Spleen (tissue), 11 donors: Measurements from ENCODE around the gene RRP1. TPM values are rescaled to one million over a fixed set of nuclear protein-coding genes. Genes with fewer than 3 reads are reported as not detected.

ENCODE experiments used
- DNase-seq: peaks from one replicate; pipeline ENCODE4 v3.0.0-alpha.2; 2020
- H3K27ac ChIP-seq, 8 donors: fragments of 200-600 bp; sonication (generic) in 7 of 8; 1 replicate in 4 of 8; 2 replicates in 4 of 8; pipeline versions ENCODE4 v1.5.0 to v1.8.0; 2016 to 2021; ENCODE audit warnings: inconsistent platforms in 4 of 8, mild to moderate bottlenecking in 4 of 8, moderate library complexity in 1 of 8
- H3K27me3 ChIP-seq, 7 donors: fragments of 200-600 bp; sonication (generic) in 6 of 7; replicated peaks in 1 of 7; 1 replicate in 4 of 7; 2 replicates in 3 of 7; pipeline versions ENCODE4 v1.5.0 to v1.8.0; 2016 to 2021; ENCODE audit warnings: inconsistent platforms in 3 of 7, mild to moderate bottlenecking in 1 of 7
- H3K36me3 ChIP-seq, 6 donors: fragments of 200-600 bp; sonication (generic) in 5 of 6; 1 replicate in 4 of 6; 2 replicates in 2 of 6; pipeline versions ENCODE4 v1.5.0 to v1.8.0; 2016 to 2021; ENCODE audit warnings: inconsistent platforms in 2 of 6
- H3K4me1 ChIP-seq, 6 donors: fragments of 200-600 bp; sonication (generic) in 5 of 6; 1 replicate in 3 of 6; 2 replicates in 3 of 6; pipeline versions ENCODE4 v1.5.0 to v1.8.0; 2016 to 2021; ENCODE audit warnings: inconsistent platforms in 3 of 6
- H3K4me3 ChIP-seq, 8 donors: fragments of 200-600 bp; sonication (generic) in 7 of 8; 1 replicate in 4 of 8; 2 replicates in 4 of 8; pipeline versions ENCODE4 v1.5.0 to v1.8.0; 2016 to 2021; ENCODE audit warnings: inconsistent platforms in 4 of 8, mild to moderate bottlenecking in 4 of 8, moderate library complexity in 2 of 8
- H3K9me3 ChIP-seq, 8 donors: fragments of 200-600 bp; sonication (generic) in 7 of 8; 1 replicate in 4 of 8; 2 replicates in 4 of 8; pipeline versions ENCODE4 v1.5.0 to v1.8.0; 2016 to 2021; ENCODE audit warnings: inconsistent platforms in 4 of 8
- POLR2A ChIP-seq, 3 donors: fragments of 450-650 bp; IDR thresholded peaks; one replicate each; pipeline ENCODE4 v1.5.1; 2017; ENCODE audit warnings: antibody characterized with exemption in 3 of 3, mild to moderate bottlenecking in 1 of 3
- POLR2AphosphoS5 ChIP-seq, 3 donors: sonication (generic); formaldehyde crosslinking; IDR thresholded peaks; one replicate each; pipeline ENCODE4 v1.5.1; 2017; ENCODE audit warnings: antibody characterized with exemption in 3 of 3
- WGBS, 5 donors: extraction: QIAGEN DNeasy Blood & Tissue Kit in 3 of 5; methylation state at CpG; one replicate each; pipeline versions ENCODE4 v1.1.5 to v1.1.7; 2013 to 2018; 5-methylcytosine and 5-hydroxymethylcytosine counted together
- intact Hi-C: fragments of 100-400 bp; cut with DNase I; formaldehyde crosslinking; loops from one replicate; pipeline ENCODE4 v1.15.0; 2023; ENCODE audit warnings: low total_unique reads
- polyA plus RNA-seq, 3 donors: library from polyadenylated mRNA; stranded (reverse); fragments of 200-250 nt; gene quantifications; one replicate each; pipeline ENCODE4 v1.2.1, GENCODE V29; 2013
- total RNA-seq, 7 donors: library from RNA; depleted of rRNA in 3 of 7; stranded (reverse); fragments of >200 nt in 3 of 7; fragmentation: NEBNext Ultra II Directional in 4 of 7; extraction: Animal tissue kit (Norgen Biotek cat#: 25700) in 4 of 7; gene quantifications; one replicate each; pipeline versions ENCODE4 v1.1.0 to v1.2.1, GENCODE V29; 2016 to 2021
- TF ChIP-seq, protein P1 (sequence below), 11 experiments: fragments of 200-600 bp in 7 of 11; fragments of 450-650 bp in 4 of 11; sonication (generic) in 4 of 11; IDR thresholded peaks in 8 of 11; conservative IDR thresholded peaks in 3 of 11; 1 replicate in 7 of 11; 2 replicates in 4 of 11; pipeline versions ENCODE4 v1.4.0 to v1.8.0; 2016 to 2021; ENCODE audit warnings: antibody characterized with exemption in 11 of 11, inconsistent platforms in 4 of 11, mild to moderate bottlenecking in 1 of 11
- donor health status: healthy with polysubstance abuse.
- donor health status: DM: no; HTN: no; CAD: no; lungs with moderate emphysema.
- donor health status: DM: no; HTN: no; CAD: no.
- donor health status: Bipolar disorder and iron deficiency.
- donor health status: healthy.
- donor health status: DM: no; HTN: no; CAD: no.
- donor health status: DM: yes; HTN: yes; CAD: no.

RRP1 gene
- total and polyA plus RNA-seq, 10 donors: 11.5 to 26.9 (median 18.6) TPM

DNA sequence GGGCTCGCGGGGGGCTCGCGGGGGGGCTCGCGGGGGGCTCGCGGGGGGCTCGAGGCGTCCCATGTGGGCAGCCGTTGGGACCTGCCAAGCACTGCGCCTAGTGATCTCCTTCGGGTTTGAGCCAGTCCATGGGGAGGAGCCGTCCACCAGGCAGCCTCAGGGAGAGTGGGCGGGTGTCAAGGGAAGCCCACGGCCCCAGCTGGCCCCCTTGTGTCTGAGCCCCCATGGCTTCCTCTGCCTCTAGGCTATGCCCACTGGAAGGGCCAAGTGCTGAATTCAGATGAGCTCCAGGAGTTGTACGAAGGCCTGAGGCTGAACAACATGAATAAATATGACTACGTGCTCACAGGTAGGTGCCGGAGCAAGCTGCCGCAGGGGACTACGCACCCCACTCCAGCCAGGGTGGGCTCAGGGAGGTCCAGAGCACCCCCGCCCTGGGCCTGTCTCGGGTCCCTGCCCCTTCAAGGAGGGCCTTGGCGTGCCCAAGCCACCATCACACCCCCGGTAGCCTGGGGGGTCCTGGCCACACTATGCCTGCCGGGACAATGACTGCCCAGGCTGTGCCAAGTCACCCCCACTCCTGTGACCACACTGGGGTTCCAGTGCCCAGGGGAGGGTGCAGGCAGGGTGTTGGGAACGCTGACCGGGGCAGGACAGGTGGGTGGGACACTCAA lies 47.8 kb upstream of the RRP1 start:
- Histone ChIP-seq H3K27me3 (no peaks in the 10 kb centered on the region), H3K4me3 (no peak overlapping the region), H3K36me3 (peaks cover 0 to 80% (median 36%) of the 10 kb centered on the region in 6 donors), H3K9me3 (no peaks in the 10 kb centered on the region), H3K27ac (no peak overlapping the region), H3K4me1 (peaks cover 0 to 15% (median 0%) of the 10 kb centered on the region in 6 donors)
- TF ChIP-seq, protein P1, sequence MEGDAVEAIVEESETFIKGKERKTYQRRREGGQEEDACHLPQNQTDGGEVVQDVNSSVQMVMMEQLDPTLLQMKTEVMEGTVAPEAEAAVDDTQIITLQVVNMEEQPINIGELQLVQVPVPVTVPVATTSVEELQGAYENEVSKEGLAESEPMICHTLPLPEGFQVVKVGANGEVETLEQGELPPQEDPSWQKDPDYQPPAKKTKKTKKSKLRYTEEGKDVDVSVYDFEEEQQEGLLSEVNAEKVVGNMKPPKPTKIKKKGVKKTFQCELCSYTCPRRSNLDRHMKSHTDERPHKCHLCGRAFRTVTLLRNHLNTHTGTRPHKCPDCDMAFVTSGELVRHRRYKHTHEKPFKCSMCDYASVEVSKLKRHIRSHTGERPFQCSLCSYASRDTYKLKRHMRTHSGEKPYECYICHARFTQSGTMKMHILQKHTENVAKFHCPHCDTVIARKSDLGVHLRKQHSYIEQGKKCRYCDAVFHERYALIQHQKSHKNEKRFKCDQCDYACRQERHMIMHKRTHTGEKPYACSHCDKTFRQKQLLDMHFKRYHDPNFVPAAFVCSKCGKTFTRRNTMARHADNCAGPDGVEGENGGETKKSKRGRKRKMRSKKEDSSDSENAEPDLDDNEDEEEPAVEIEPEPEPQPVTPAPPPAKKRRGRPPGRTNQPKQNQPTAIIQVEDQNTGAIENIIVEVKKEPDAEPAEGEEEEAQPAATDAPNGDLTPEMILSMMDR (IDR thresholded peaks at IDR 0.05 in 8 of 11, conservative IDR thresholded peaks at IDR 0.05 in 3 of 11): no peak
- no peak for TF ChIP-seq POLR2A (IDR thresholded peaks at IDR 0.05)
- no peak for TF ChIP-seq POLR2AphosphoS5 (IDR thresholded peaks at IDR 0.05)
- no peak for DNase-seq
- intact Hi-C loops: no loop called here
- 75 to 94% (median 80%) methylated on average over 6 to 28 of the region's 28 CpGs for WGBS, 5 donors

- TF ChIP-seq POLR2AphosphoS5 (IDR thresholded peaks at IDR 0.05) (peak in 1 of 3 donors; percentile 22), POLR2A (IDR thresholded peaks at IDR 0.05) (no peak)
- TF ChIP-seq, protein P1 (IDR thresholded peaks at IDR 0.05 in 8 of 11, conservative IDR thresholded peaks at IDR 0.05 in 3 of 11): no peak
- no peak for DNase-seq
- WGBS, 5 donors: 84 to 98% (median 94%) methylated on average over 6 to 8 of the region's 8 CpGs
- Histone ChIP-seq H3K4me3 (no peak overlapping the region), H3K27me3 (no peaks in the 10 kb centered on the region), H3K9me3 (no peaks in the 10 kb centered on the region), H3K36me3 (peaks cover 0 to 85% (median 52%) of the 10 kb centered on the region in 6 donors), H3K27ac (no peak overlapping the region), H3K4me1 (peaks cover 0 to 11% (median 0%) of the 10 kb centered on the region in 6 donors)
- intact Hi-C loops: no loop called here
Measured at GRCh38 chr21:43743947-43744346, 45.4 kb upstream of the RRP1 start.

GRCh38 chr21:43744725-43745124 lies 44.7 kb upstream of the RRP1 start:
- Histone ChIP-seq H3K36me3 (peaks cover 0 to 88% (median 58%) of the 10 kb centered on the region in 6 donors), H3K9me3 (no peaks in the 10 kb centered on the region), H3K27ac (no peak overlapping the region), H3K27me3 (no peaks in the 10 kb centered on the region), H3K4me3 (no peak overlapping the region), H3K4me1 (peaks cover 0 to 8% (median 0%) of the 10 kb centered on the region in 6 donors)
- no peak for DNase-seq
- TF ChIP-seq POLR2A (IDR thresholded peaks at IDR 0.05) (no peak), POLR2AphosphoS5 (IDR thresholded peaks at IDR 0.05) (no peak)
- TF ChIP-seq, protein P1 (IDR thresholded peaks at IDR 0.05 in 8 of 11, conservative IDR thresholded peaks at IDR 0.05 in 3 of 11): no peak
- 96 to 98% (median 97%) methylated on average over 18 of the region's 18 CpGs for WGBS, 5 donors
- intact Hi-C loops: no loop called here

GRCh38 chr21:43745772-43746517 lies 43.4 kb upstream of the RRP1 start:
- TF ChIP-seq POLR2A (IDR thresholded peaks at IDR 0.05) (no peak), POLR2AphosphoS5 (IDR thresholded peaks at IDR 0.05) (no peak)
- TF ChIP-seq, protein P1 (IDR thresholded peaks at IDR 0.05 in 8 of 11, conservative IDR thresholded peaks at IDR 0.05 in 3 of 11): no peak
- intact Hi-C loops: no loop called here
- Histone ChIP-seq H3K4me1 (peaks cover 0 to 3% (median 0%) of the 10 kb centered on the region in 6 donors), H3K27ac (no peak overlapping the region), H3K9me3 (no peaks in the 10 kb centered on the region), H3K4me3 (no peak overlapping the region), H3K27me3 (no peaks in the 10 kb centered on the region), H3K36me3 (peaks cover 0 to 93% (median 63%) of the 10 kb centered on the region in 6 donors)
- WGBS, 5 donors: 93 to 95% (median 94%) methylated on average over 16 of the region's 16 CpGs
- no peak for DNase-seq
